Measurements from ENCODE around the gene TMEM178B.

TMEM178B gene

GRCh38 chr7:141201145-141201885 lies 127.5 kb downstream of the TMEM178B start:
- TF ChIP-seq POLR2AphosphoS5 (IDR thresholded peaks at IDR 0.05; ENCODE audit: low read depth) (no peak), CTCF (IDR thresholded peaks at IDR 0.05; ENCODE audit: insufficient read depth, low read length) (no peak), GABPA (IDR thresholded peaks at IDR 0.05; ENCODE audit: low read depth) (no peak), SPI1 (IDR thresholded peaks at IDR 0.05; ENCODE audit: borderline replicate concordance, low read depth) (no peak), REST (IDR thresholded peaks at IDR 0.05; ENCODE audit: insufficient replicate concordance, low read depth) (no peak)
- no peak overlapping the region for H3K4me3 ChIP-seq (replicated peaks; ENCODE audit: insufficient read depth, low read length)
- no peak overlapping the region for H3K27ac ChIP-seq (replicated peaks)
- DNase-seq (ENCODE audit: low read depth in 1 of 2, low spot score in 1 of 2) = no peak
- no peaks in the 10 kb centered on the region for H3K27me3 ChIP-seq (ENCODE audit: insufficient read depth, poor library complexity, severe bottlenecking)

- Histone ChIP-seq H3K27ac (replicated peaks) (no peak overlapping the region), H3K27me3 (ENCODE audit: insufficient read depth, poor library complexity, severe bottlenecking) (no peaks in the 10 kb centered on the region), H3K4me3 (replicated peaks; ENCODE audit: insufficient read depth, low read length) (no peak overlapping the region)
- no peak for DNase-seq (ENCODE audit: low read depth in 1 of 2, low spot score in 1 of 2)
- TF ChIP-seq CTCF (IDR thresholded peaks at IDR 0.05; ENCODE audit: insufficient read depth, low read length) (no peak), POLR2AphosphoS5 (IDR thresholded peaks at IDR 0.05; ENCODE audit: low read depth) (no peak)
Observed at GRCh38 chr7:141202535-141202934, 128.7 kb downstream of the TMEM178B start.

- DNase-seq (ENCODE audit: low read depth in 1 of 2, low spot score in 1 of 2) = no peak
- TF ChIP-seq GABPA (IDR thresholded peaks at IDR 0.05; ENCODE audit: low read depth) (no peak), SPI1 (IDR thresholded peaks at IDR 0.05; ENCODE audit: borderline replicate concordance, low read depth) (no peak), REST (IDR thresholded peaks at IDR 0.05; ENCODE audit: insufficient replicate concordance, low read depth) (no peak), POLR2AphosphoS5 (IDR thresholded peaks at IDR 0.05; ENCODE audit: low read depth) (no peak), CTCF (IDR thresholded peaks at IDR 0.05; ENCODE audit: insufficient read depth, low read length) (no peak)
- Histone ChIP-seq H3K27me3 (ENCODE audit: insufficient read depth, poor library complexity, severe bottlenecking) (no peaks in the 10 kb centered on the region), H3K4me3 (replicated peaks; ENCODE audit: insufficient read depth, low read length) (no peak overlapping the region), H3K27ac (replicated peaks) (no peak overlapping the region)
Observed at GRCh38 chr7:141203177-141203576, 129.3 kb downstream of the TMEM178B start.

- Histone ChIP-seq H3K27me3 (ENCODE audit: insufficient read depth, poor library complexity, severe bottlenecking) (no peaks in the 10 kb centered on the region), H3K4me3 (replicated peaks; ENCODE audit: insufficient read depth, low read length) (no peak overlapping the region), H3K27ac (replicated peaks) (no peak overlapping the region)
- no peak for TF ChIP-seq REST (IDR thresholded peaks at IDR 0.05; ENCODE audit: insufficient replicate concordance, low read depth)
- TF ChIP-seq POLR2AphosphoS5 (IDR thresholded peaks at IDR 0.05; ENCODE audit: low read depth) = no peak
- TF ChIP-seq GABPA (IDR thresholded peaks at IDR 0.05; ENCODE audit: low read depth) = no peak
- no peak for TF ChIP-seq CTCF (IDR thresholded peaks at IDR 0.05; ENCODE audit: insufficient read depth, low read length)
- no peak for DNase-seq (ENCODE audit: low read depth in 1 of 2, low spot score in 1 of 2)
Observed at GRCh38 chr7:141203586-141203985, 129.7 kb downstream of the TMEM178B start.
